Lower leg skin (tissue), 3 donors: ENCODE measurements around the gene CCDC89.

Source experiments
- POLR2A ChIP-seq, 2 donors: fragments of 450-650 bp; IDR thresholded peaks; one replicate each; pipeline ENCODE4 v1.6.1; 2016 to 2017; ENCODE audit warnings: antibody characterized with exemption in 2 of 2, mild to moderate bottlenecking in 1 of 2, moderate library complexity in 1 of 2
- TF ChIP-seq, protein P1 (sequence below), 3 donors: fragments of 450-650 bp; IDR thresholded peaks; one replicate each; pipeline ENCODE4 v1.5.1; 2016; ENCODE audit warnings: antibody characterized with exemption in 3 of 3, mild to moderate bottlenecking in 3 of 3, moderate library complexity in 2 of 3

- TF ChIP-seq, protein P1, sequence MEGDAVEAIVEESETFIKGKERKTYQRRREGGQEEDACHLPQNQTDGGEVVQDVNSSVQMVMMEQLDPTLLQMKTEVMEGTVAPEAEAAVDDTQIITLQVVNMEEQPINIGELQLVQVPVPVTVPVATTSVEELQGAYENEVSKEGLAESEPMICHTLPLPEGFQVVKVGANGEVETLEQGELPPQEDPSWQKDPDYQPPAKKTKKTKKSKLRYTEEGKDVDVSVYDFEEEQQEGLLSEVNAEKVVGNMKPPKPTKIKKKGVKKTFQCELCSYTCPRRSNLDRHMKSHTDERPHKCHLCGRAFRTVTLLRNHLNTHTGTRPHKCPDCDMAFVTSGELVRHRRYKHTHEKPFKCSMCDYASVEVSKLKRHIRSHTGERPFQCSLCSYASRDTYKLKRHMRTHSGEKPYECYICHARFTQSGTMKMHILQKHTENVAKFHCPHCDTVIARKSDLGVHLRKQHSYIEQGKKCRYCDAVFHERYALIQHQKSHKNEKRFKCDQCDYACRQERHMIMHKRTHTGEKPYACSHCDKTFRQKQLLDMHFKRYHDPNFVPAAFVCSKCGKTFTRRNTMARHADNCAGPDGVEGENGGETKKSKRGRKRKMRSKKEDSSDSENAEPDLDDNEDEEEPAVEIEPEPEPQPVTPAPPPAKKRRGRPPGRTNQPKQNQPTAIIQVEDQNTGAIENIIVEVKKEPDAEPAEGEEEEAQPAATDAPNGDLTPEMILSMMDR (IDR thresholded peaks at IDR 0.05) = no peak
- no peak for TF ChIP-seq POLR2A (IDR thresholded peaks at IDR 0.05)
Measured at GRCh38 chr11:85721191-85721590, 35.2 kb upstream of the CCDC89 start.
